Measurements from ENCODE around the gene PLTP.
"Not testable (repeated sequence)": the region's sequence is repeated elsewhere in the genome, so short reads cannot be mapped to it uniquely, and the experiment has no call there.

Gene PLTP

GRCh38 chr20:45911486-45912343 is at the start of gene PLTP:
Gene PLTP, minus strand, starts transcription at chr20:45912155. Its CDS starts 703 bp downstream, at chr20:45911452.
- DNase-seq (ENCODE audit: low spot score), result peak; percentile 85

- DNase-seq (ENCODE audit: low spot score), result peak; percentile 41
Observed at GRCh38 chr20:45959956-45960630, 48.1 kb upstream of the PLTP start.

- peak; percentile 37 for DNase-seq (ENCODE audit: low spot score)
Observed at GRCh38 chr20:45959126-45959525, 47.2 kb upstream of the PLTP start.

GRCh38 chr20:45958593-45958992 is 46.6 kb upstream of the PLTP start:
- no peak for DNase-seq (ENCODE audit: low spot score)

- DNase-seq (ENCODE audit: low spot score), result peak; percentile 51
Observed at GRCh38 chr20:45957021-45957941, 45.3 kb upstream of the PLTP start.

- not testable (repeated sequence) for DNase-seq (ENCODE audit: low spot score)
Observed at GRCh38 chr20:45956326-45956725, 44.4 kb upstream of the PLTP start.

GRCh38 chr20:45953672-45954071 is 41.7 kb upstream of the PLTP start:
- DNase-seq (ENCODE audit: low spot score), result peak; percentile 69

GRCh38 chr20:45952861-45953260 is 40.9 kb upstream of the PLTP start:
- DNase-seq (ENCODE audit: low spot score), result no peak

GRCh38 chr20:45951925-45952834 is 40.2 kb upstream of the PLTP start:
- DNase-seq (ENCODE audit: low spot score), result no peak

GRCh38 chr20:45950330-45950646 is 38.3 kb upstream of the PLTP start:
- DNase-seq (ENCODE audit: low spot score), result no peak

GRCh38 chr20:45949542-45950329 is 37.8 kb upstream of the PLTP start:
- DNase-seq (ENCODE audit: low spot score), result no peak

GRCh38 chr20:45948742-45949541 is 37.0 kb upstream of the PLTP start:
- DNase-seq (ENCODE audit: low spot score), result no peak

GRCh38 chr20:45948261-45948733 is 36.3 kb upstream of the PLTP start:
- DNase-seq (ENCODE audit: low spot score), result no peak

GRCh38 chr20:45947110-45947866 is 35.3 kb upstream of the PLTP start:
- no peak for DNase-seq (ENCODE audit: low spot score)

- no peak for DNase-seq (ENCODE audit: low spot score)
Observed at GRCh38 chr20:45946149-45946970, 34.4 kb upstream of the PLTP start.

GRCh38 chr20:45945678-45946148 is 33.8 kb upstream of the PLTP start:
- no peak for DNase-seq (ENCODE audit: low spot score)

- DNase-seq (ENCODE audit: low spot score), result no peak
Observed at GRCh38 chr20:45944965-45945677, 33.2 kb upstream of the PLTP start.

All from left forelimb (tissue), 1 donor.